Psoas muscle (tissue), 8 donors: ENCODE data around the gene RASAL2. TPM values are rescaled to one million over a fixed set of nuclear protein-coding genes. Genes with fewer than 3 reads are reported as not detected.

ENCODE experiments used
- ATAC-seq, 4 donors: fragments of 200-7000 bp; cut with Tn5 transposase; one replicate each; pipeline ENCODE4 v1.9.1; 2020; ENCODE audit warnings: moderate library complexity in 3 of 4, mild to moderate bottlenecking in 2 of 4
- DNase-seq, 2 donors: peaks; one replicate each; pipeline ENCODE4 v3.0.0-alpha.2; 2020
- H3K27ac ChIP-seq: fragments of 200-600 bp; one replicate; pipeline ENCODE4 v1.8.0; 2022
- H3K27me3 ChIP-seq, 3 donors: fragments of 200-600 bp in 1 of 3; one replicate each; pipeline versions ENCODE4 v1.6.1 to v1.8.0; 2013 to 2022; ENCODE audit warnings: low read length in 2 of 3, mild to moderate bottlenecking in 2 of 3, moderate library complexity in 1 of 3; ENCODE audit not compliant: insufficient read depth in 3 of 3
- H3K36me3 ChIP-seq, 2 donors: fragments of 200-600 bp in 1 of 2; one replicate each; pipeline versions ENCODE4 v1.6.1 to v1.8.0; 2013 to 2022; ENCODE audit warnings: low read depth in 1 of 2, mild to moderate bottlenecking in 1 of 2, moderate library complexity in 1 of 2; ENCODE audit not compliant: insufficient read depth in 1 of 2
- H3K4me1 ChIP-seq: fragments of 200-600 bp; one replicate; pipeline ENCODE4 v1.8.0; 2022
- H3K4me3 ChIP-seq: fragments of 200-600 bp; one replicate; pipeline ENCODE4 v1.8.0; 2022; ENCODE audit warnings: mild to moderate bottlenecking
- H3K9me3 ChIP-seq: fragments of 200-600 bp; one replicate; pipeline ENCODE4 v1.8.0; 2022
- WGBS, 3 donors: extraction: QIAGEN DNeasy Blood & Tissue Kit; methylation state at CpG; one replicate each; pipeline versions ENCODE4 v1.1.6 to v1.1.7; 2013; 5-methylcytosine and 5-hydroxymethylcytosine counted together
- intact Hi-C, 2 donors: fragments of 100-400 bp; cut with DNase I; formaldehyde crosslinking; loops; one replicate each; pipeline versions ENCODE4 v1.11.0 to v1.14.2; 2022
- polyA plus RNA-seq, 3 donors: library from polyadenylated mRNA; stranded (reverse); fragments of 200-250 nt; gene quantifications; one replicate each; pipeline ENCODE4 v1.2.3, GENCODE V29; 2013
- total RNA-seq, 4 donors: library from RNA; stranded (reverse); fragmentation: NEBNext Ultra II Directional in 2 of 4; extraction: Animal tissue kit (Norgen Biotek cat#: 25700) in 2 of 4; gene quantifications; one replicate each; pipeline versions ENCODE4 v1.2.1 to v1.2.4, GENCODE V29; 2021 to 2023
- TF ChIP-seq, protein P1 (sequence below): fragments of 200-600 bp; IDR thresholded peaks from one replicate; pipeline ENCODE4 v1.8.0; 2022; ENCODE audit warnings: antibody characterized with exemption
- donor health status: healthy with polysubstance abuse.
- donor health status: DM: no; HTN: no; CAD: no; lungs with moderate emphysema.
- donor health status: Bipolar disorder and iron deficiency.
- donor health status: healthy.
- donor health status: DM: yes; HTN: yes; CAD: no.
- donor health status: DM: no; HTN: no; CAD: no.
- donor health status: DM: no; HTN: no; CAD: no.
- donor health status: DM: yes; HTN: yes; CAD: no.

Gene RASAL2
- total and polyA plus RNA-seq, 7 donors: 1.9 to 42.1 (median 5.5) TPM

DNA sequence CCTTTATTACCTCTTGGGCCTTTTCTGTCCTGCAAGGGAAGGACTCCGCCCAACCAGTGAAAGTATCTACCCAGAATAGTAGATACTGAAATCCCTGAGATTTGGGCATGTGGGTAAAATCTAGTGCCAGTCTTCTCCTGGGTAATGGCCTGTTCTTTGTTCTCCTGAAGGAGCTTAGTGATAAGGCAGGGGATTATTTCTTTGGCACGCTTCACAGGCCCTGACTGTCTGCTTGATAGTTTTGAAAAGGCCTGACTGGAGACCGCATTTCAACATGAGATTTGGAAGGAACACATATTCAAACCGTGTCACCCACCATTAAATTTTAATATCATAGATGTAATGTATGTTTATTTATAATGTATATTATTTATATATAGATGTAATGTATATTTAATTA is 48.9 kb downstream of the RASAL2 start:
- Histone ChIP-seq H3K4me3 (no peak overlapping the region), H3K27ac (no peak overlapping the region), H3K27me3 (no peaks in the 10 kb centered on the region), H3K36me3 (no peaks in the 10 kb centered on the region), H3K9me3 (no peaks in the 10 kb centered on the region), H3K4me1 (no peaks in the 10 kb centered on the region)
- ATAC-seq (no peak), DNase-seq (no peak)
- 79 to 87% (median 82%) methylated on average over 4 of the region's 4 CpGs for WGBS, 3 donors
- intact Hi-C loops: no loop called here
- TF ChIP-seq, protein P1, sequence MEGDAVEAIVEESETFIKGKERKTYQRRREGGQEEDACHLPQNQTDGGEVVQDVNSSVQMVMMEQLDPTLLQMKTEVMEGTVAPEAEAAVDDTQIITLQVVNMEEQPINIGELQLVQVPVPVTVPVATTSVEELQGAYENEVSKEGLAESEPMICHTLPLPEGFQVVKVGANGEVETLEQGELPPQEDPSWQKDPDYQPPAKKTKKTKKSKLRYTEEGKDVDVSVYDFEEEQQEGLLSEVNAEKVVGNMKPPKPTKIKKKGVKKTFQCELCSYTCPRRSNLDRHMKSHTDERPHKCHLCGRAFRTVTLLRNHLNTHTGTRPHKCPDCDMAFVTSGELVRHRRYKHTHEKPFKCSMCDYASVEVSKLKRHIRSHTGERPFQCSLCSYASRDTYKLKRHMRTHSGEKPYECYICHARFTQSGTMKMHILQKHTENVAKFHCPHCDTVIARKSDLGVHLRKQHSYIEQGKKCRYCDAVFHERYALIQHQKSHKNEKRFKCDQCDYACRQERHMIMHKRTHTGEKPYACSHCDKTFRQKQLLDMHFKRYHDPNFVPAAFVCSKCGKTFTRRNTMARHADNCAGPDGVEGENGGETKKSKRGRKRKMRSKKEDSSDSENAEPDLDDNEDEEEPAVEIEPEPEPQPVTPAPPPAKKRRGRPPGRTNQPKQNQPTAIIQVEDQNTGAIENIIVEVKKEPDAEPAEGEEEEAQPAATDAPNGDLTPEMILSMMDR: no peak

- Histone ChIP-seq H3K9me3 (no peaks in the 10 kb centered on the region), H3K27me3 (no peaks in the 10 kb centered on the region), H3K27ac (no peak overlapping the region), H3K4me1 (no peaks in the 10 kb centered on the region), H3K36me3 (no peaks in the 10 kb centered on the region), H3K4me3 (no peak overlapping the region)
- WGBS, 3 donors: 83 to 87% (median 84%) methylated on average over 2 of the region's 2 CpGs
- intact Hi-C loops: no loop called here
- DNase-seq (no peak), ATAC-seq (no peak)
- TF ChIP-seq, protein P1: no peak
These were observed 50.1 kb downstream of the RASAL2 start for GRCh38 chr1:178143730-178144690.

DNA sequence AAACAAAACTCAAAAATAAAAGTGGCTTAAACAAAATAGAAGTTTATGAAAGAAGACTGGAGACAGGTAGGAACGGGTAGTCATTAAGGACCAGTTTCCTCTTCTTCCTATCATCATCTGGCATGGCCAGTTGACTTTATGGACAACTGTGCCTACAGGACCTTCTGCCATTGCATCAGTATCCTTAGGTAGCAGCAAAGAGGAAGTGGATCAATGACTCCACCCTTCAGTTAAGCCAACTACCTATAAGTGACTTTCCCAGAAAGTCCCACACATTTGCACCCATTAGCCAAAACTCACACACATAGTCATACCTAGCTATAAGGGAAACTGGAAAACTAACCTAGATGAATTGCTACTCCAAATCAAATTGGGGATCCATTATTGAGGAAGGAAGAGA is 51.7 kb downstream of the RASAL2 start:
- intact Hi-C loops: loop anchor here in 1 of 2 donors (5.0 kb wide), 1 partner anchor 38 kb away; no protein-coding TSS in a partner anchor
- DNase-seq: no peak
- 84 to 87% (median 85%) methylated on average over 1 of the region's 1 CpG for WGBS, 3 donors

DNA sequence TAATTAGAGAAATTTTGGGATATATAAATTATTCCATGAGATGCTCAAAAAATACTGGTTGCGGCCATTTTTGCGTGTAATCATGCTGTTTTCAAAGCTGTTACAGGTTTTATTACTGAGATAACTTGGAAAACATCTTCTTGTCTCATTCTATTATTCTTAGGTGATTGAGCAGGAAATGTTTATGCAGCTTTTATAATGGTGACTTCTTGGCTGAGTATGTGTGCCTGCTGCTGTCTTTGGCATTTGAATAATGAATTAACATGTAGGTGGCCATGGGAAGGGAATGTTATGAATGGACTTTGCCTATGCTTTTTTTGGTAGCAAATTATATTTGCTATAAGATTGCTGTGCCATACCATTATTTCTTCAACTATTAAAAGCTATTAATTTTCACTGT is 52.5 kb downstream of the RASAL2 start:
- ATAC-seq (no peak), DNase-seq (no peak)
- H3K27me3 ChIP-seq: no peaks in the 10 kb centered on the region
- no peak overlapping the region for H3K27ac ChIP-seq
- no peaks in the 10 kb centered on the region for H3K36me3 ChIP-seq
- H3K4me3 ChIP-seq: no peak overlapping the region
- H3K4me1 ChIP-seq: no peaks in the 10 kb centered on the region
- TF ChIP-seq, protein P1: no peak
- WGBS, 3 donors: 94 to 97% (median 95%) methylated on average over 2 of the region's 2 CpGs
- intact Hi-C loops: loop anchor here in 1 of 2 donors (5.0 kb wide), 1 partner anchor 39 kb away; no protein-coding TSS in a partner anchor
- no peaks in the 10 kb centered on the region for H3K9me3 ChIP-seq

More for the DNA sequence above, 51.7 kb downstream of the RASAL2 start:
- no peak for ATAC-seq
- H3K36me3 ChIP-seq: no peaks in the 10 kb centered on the region
- TF ChIP-seq, protein P1: no peak
- no peaks in the 10 kb centered on the region for H3K4me1 ChIP-seq
- H3K27ac ChIP-seq: no peak overlapping the region
- no peaks in the 10 kb centered on the region for H3K27me3 ChIP-seq
- no peak overlapping the region for H3K4me3 ChIP-seq
- H3K9me3 ChIP-seq: no peaks in the 10 kb centered on the region
